WTC11 (cell line): ENCODE data around the gene ITGA8.

Experiments
- NFATC4 ChIP-seq: fragments of 250-450 bp; sonication (Bioruptor Pico); IDR thresholded peaks from 2 replicates; pipeline ENCODE4 v1.9.0; 2021; ENCODE audit warnings: mild to moderate bottlenecking
- NFE2L1 ChIP-seq: sonication (generic); formaldehyde crosslinking; IDR thresholded peaks from 2 replicates; pipeline ENCODE4 v1.8.1; 2023; ENCODE audit warnings: missing genetic modification reagents
- NR3C1 ChIP-seq: sonication (generic); formaldehyde crosslinking; conservative IDR thresholded peaks from 2 replicates; pipeline ENCODE4 v1.8.1; 2023; ENCODE audit warnings: low read depth, mild to moderate bottlenecking, missing genetic modification reagents
- STAT6 ChIP-seq: sonication (generic); formaldehyde crosslinking; conservative IDR thresholded peaks from 2 replicates; pipeline ENCODE4 v1.8.1; 2023; ENCODE audit warnings: mild to moderate bottlenecking, low read depth, missing genetic modification reagents, moderate library complexity
- TCF7 ChIP-seq: sonication (generic); formaldehyde crosslinking; IDR thresholded peaks from 2 replicates; pipeline ENCODE4 v1.8.0; 2022; ENCODE audit warnings: mild to moderate bottlenecking, low read depth, missing genetic modification reagents, moderate library complexity
- USF2 ChIP-seq: sonication (generic); formaldehyde crosslinking; IDR thresholded peaks from 2 replicates; pipeline ENCODE4 v1.8.1; 2023; ENCODE audit warnings: mild to moderate bottlenecking, missing genetic modification reagents, moderate library complexity
- ZNF138 ChIP-seq: sonication (generic); formaldehyde crosslinking; conservative IDR thresholded peaks from 2 replicates; pipeline ENCODE4 v1.8.1; 2022; ENCODE audit warnings: mild to moderate bottlenecking, moderate library complexity, missing genetic modification reagents
- ZNF317 ChIP-seq: sonication (generic); formaldehyde crosslinking; IDR thresholded peaks from 2 replicates; pipeline ENCODE4 v1.8.1; 2023; ENCODE audit warnings: low read depth, mild to moderate bottlenecking, moderate library complexity, missing genetic modification reagents, borderline replicate concordance
- TF ChIP-seq, protein P1 (sequence below): fragments of 200-600 bp; IDR thresholded peaks from 2 replicates; pipeline ENCODE4 v1.8.0; 2022; ENCODE audit warnings: antibody characterized with exemption
- TF ChIP-seq, protein P2 (sequence below): sonication (generic); formaldehyde crosslinking; IDR thresholded peaks from 2 replicates; pipeline ENCODE4 v1.8.0; 2022; ENCODE audit warnings: mild to moderate bottlenecking, missing genetic modification reagents

GRCh38 chr10:15763006-15763405 is 43.3 kb upstream of the ITGA8 start:
- no peak for TF ChIP-seq ZNF317
- TF ChIP-seq, protein P1, sequence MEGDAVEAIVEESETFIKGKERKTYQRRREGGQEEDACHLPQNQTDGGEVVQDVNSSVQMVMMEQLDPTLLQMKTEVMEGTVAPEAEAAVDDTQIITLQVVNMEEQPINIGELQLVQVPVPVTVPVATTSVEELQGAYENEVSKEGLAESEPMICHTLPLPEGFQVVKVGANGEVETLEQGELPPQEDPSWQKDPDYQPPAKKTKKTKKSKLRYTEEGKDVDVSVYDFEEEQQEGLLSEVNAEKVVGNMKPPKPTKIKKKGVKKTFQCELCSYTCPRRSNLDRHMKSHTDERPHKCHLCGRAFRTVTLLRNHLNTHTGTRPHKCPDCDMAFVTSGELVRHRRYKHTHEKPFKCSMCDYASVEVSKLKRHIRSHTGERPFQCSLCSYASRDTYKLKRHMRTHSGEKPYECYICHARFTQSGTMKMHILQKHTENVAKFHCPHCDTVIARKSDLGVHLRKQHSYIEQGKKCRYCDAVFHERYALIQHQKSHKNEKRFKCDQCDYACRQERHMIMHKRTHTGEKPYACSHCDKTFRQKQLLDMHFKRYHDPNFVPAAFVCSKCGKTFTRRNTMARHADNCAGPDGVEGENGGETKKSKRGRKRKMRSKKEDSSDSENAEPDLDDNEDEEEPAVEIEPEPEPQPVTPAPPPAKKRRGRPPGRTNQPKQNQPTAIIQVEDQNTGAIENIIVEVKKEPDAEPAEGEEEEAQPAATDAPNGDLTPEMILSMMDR, result no peak
- TF ChIP-seq USF2, result no peak
- no peak for TF ChIP-seq NR3C1 (CRISPR knock-in tag)
- TF ChIP-seq NFE2L1 (CRISPR knock-in tag), result no peak
- TF ChIP-seq, protein P2, sequence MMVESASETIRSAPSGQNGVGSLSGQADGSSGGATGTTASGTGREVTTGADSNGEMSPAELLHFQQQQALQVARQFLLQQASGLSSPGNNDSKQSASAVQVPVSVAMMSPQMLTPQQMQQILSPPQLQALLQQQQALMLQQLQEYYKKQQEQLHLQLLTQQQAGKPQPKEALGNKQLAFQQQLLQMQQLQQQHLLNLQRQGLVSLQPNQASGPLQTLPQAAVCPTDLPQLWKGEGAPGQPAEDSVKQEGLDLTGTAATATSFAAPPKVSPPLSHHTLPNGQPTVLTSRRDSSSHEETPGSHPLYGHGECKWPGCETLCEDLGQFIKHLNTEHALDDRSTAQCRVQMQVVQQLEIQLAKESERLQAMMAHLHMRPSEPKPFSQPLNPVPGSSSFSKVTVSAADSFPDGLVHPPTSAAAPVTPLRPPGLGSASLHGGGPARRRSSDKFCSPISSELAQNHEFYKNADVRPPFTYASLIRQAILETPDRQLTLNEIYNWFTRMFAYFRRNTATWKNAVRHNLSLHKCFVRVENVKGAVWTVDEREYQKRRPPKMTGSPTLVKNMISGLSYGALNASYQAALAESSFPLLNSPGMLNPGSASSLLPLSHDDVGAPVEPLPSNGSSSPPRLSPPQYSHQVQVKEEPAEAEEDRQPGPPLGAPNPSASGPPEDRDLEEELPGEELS (CRISPR knock-in tag), result no peak
- no peak for TF ChIP-seq TCF7 (CRISPR knock-in tag)
- no peak for TF ChIP-seq NFATC4
- TF ChIP-seq STAT6 (CRISPR knock-in tag), result no peak
- no peak for TF ChIP-seq ZNF138
